B cell (primary cell): ENCODE measurements around the gene MYZAP. TPM values are rescaled to one million over a fixed set of nuclear protein-coding genes. Genes with fewer than 3 reads are reported as not detected.

Experiments
- ATAC-seq: fragments of 200-7000 bp; cut with Tn5 transposase; one replicate; pipeline ENCODE4 v1.10.0; 2021; ENCODE audit warnings: low read depth, mild to moderate bottlenecking, moderate number of reproducible peaks, moderate library complexity
- CTCF ChIA-PET: fragments of 350-600 bp; sonication (Branson Sonifier 250); formaldehyde crosslinking; loops from one replicate; lab custom pipeline; 2021; ENCODE audit warnings: antibody characterized with exemption, inconsistent platforms; lab: Charles Lee
- POLR2A ChIA-PET: fragments of 350-600 bp; sonication (Branson Sonifier 250); formaldehyde crosslinking; loops from one replicate; lab custom pipeline; 2021; ENCODE audit warnings: antibody characterized with exemption; lab: Charles Lee
- DNase-seq: peaks from one replicate; pipeline ENCODE4 v3.0.0; 2013
- H2AFZ ChIP-seq: 2 replicates; pipeline ENCODE4 v1.6.1; 2012; ENCODE audit warnings: mild to moderate bottlenecking, low read depth, low read length; ENCODE audit not compliant: insufficient read depth, poor library complexity, severe bottlenecking
- H3K27ac ChIP-seq, 2 donors: 1 replicate in 1 of 2; 2 replicates in 1 of 2; pipeline ENCODE4 v1.5.1; 2012 to 2013; ENCODE audit warnings: low read length in 2 of 2, mild to moderate bottlenecking in 2 of 2, moderate library complexity in 1 of 2
- H3K27me3 ChIP-seq, 4 experiments: fragments of 200-600 bp in 1 of 4; sonication (generic) in 1 of 4; replicated peaks in 1 of 4; 1 replicate in 2 of 4; 2 replicates in 2 of 4; pipeline versions ENCODE4 v1.6.1 to v1.7.0; 2013 to 2016; ENCODE audit warnings: low read length in 3 of 4, mild to moderate bottlenecking in 2 of 4, mixed read lengths in 1 of 4, moderate library complexity in 1 of 4; ENCODE audit not compliant: insufficient read depth in 4 of 4, control insufficient read depth in 3 of 4; ENCODE audit errors: control extremely low read depth in 1 of 4
- H3K36me3 ChIP-seq, 2 experiments: replicated peaks in 1 of 2; 1 replicate in 1 of 2; 2 replicates in 1 of 2; pipeline versions ENCODE4 v1.6.1 to v1.7.1; 2013; ENCODE audit warnings: low read length in 1 of 2; ENCODE audit not compliant: insufficient read depth in 2 of 2, control insufficient read depth in 1 of 2; ENCODE audit errors: control extremely low read depth in 1 of 2, extremely low read depth in 1 of 2
- H3K4me1 ChIP-seq, 2 donors: fragments of 200-600 bp in 1 of 2; sonication (generic) in 1 of 2; 1 replicate in 1 of 2; 2 replicates in 1 of 2; pipeline versions ENCODE4 v1.5.1 to v1.6.1; 2013 to 2017; ENCODE audit warnings: low read length in 2 of 2; ENCODE audit not compliant: control insufficient read depth in 2 of 2, insufficient read depth in 2 of 2
- H3K4me2 ChIP-seq: replicated peaks from 2 replicates; pipeline ENCODE3; 2012; ENCODE audit warnings: mild to moderate bottlenecking, low read depth, low read length; ENCODE audit not compliant: poor library complexity, severe bottlenecking
- H3K4me3 ChIP-seq, 5 experiments: fragments of 200-600 bp in 1 of 5; sonication (generic) in 1 of 5; 1 replicate in 3 of 5; 2 replicates in 2 of 5; pipeline versions ENCODE4 v1.5.1 to v1.7.0; 2011 to 2016; ENCODE audit warnings: low read length in 4 of 5, mild to moderate bottlenecking in 4 of 5, low read depth in 2 of 5, control low read depth in 1 of 5, moderate library complexity in 1 of 5; ENCODE audit not compliant: insufficient read depth in 1 of 5; ENCODE audit errors: control extremely low read depth in 1 of 5, extremely low read depth in 1 of 5
- H3K79me2 ChIP-seq: fragments of 200-600 bp; sonication (generic); one replicate; pipeline ENCODE4 v1.6.0; 2016; ENCODE audit warnings: low read length; ENCODE audit not compliant: control insufficient read depth, insufficient read depth
- H3K9ac ChIP-seq: fragments of 200-600 bp; sonication (generic); 2 replicates; pipeline ENCODE4 v1.6.1; 2017; ENCODE audit warnings: mild to moderate bottlenecking, low read length, moderate library complexity
- H3K9me3 ChIP-seq, 3 donors: one replicate each; pipeline versions ENCODE4 v1.6.1 to v1.7.1; 2013; ENCODE audit warnings: low read length in 2 of 3; ENCODE audit not compliant: control insufficient read depth in 2 of 3, insufficient read depth in 1 of 3; ENCODE audit errors: control extremely low read depth in 1 of 3
- H4K20me1 ChIP-seq: 2 replicates; pipeline ENCODE4 v1.6.0; 2012; ENCODE audit warnings: mild to moderate bottlenecking, low read length; ENCODE audit not compliant: insufficient read depth, control insufficient read depth, poor library complexity, severe bottlenecking
- H3K27ac Mint-ChIP-seq: one replicate; pipeline ENCODE4 v1.8.0; 2021; ENCODE audit warnings: mixed read lengths
- H3K27me3 Mint-ChIP-seq: one replicate; pipeline ENCODE4 v1.8.0; 2021; ENCODE audit warnings: mixed read lengths
- H3K4me1 Mint-ChIP-seq: one replicate; pipeline ENCODE4 v1.8.0; 2021; ENCODE audit warnings: mixed read lengths
- H3K4me3 Mint-ChIP-seq: one replicate; pipeline ENCODE4 v1.8.0; 2021; ENCODE audit warnings: mixed read lengths
- H3K9me3 Mint-ChIP-seq: one replicate; pipeline ENCODE4 v1.8.0; 2022; ENCODE audit warnings: mixed read lengths; ENCODE audit not compliant: insufficient read depth
- EZH2 ChIP-seq: IDR thresholded peaks from 2 replicates; pipeline ENCODE4 v1.6.1; 2012; ENCODE audit warnings: borderline replicate concordance, low read depth, mild to moderate bottlenecking, moderate library complexity, low read length; ENCODE audit not compliant: insufficient read depth, poor library complexity, severe bottlenecking
- WGBS: methylation state at CpG from one replicate; pipeline ENCODE4 v1.1.5; 2013; ENCODE audit warnings: missing lambda C conversion rate; ENCODE audit not compliant: insufficient coverage; 5-methylcytosine and 5-hydroxymethylcytosine counted together
- intact Hi-C: fragments of 100-400 bp; cut with micrococcal nuclease; formaldehyde crosslinking; loops from one replicate; pipeline ENCODE4 v1.10.0; 2022
- polyA plus RNA-seq: library from polyadenylated mRNA; depleted of rRNA; stranded (reverse); fragments of >200 nt; gene quantifications from 2 replicates; pipeline ENCODE4 v1.2.3, GENCODE V29; 2012
- total RNA-seq, 2 donors: library from RNA; stranded (reverse); fragments of 120-200 nt in 1 of 2; gene quantifications; 1 replicate in 1 of 2; 2 replicates in 1 of 2; pipeline versions ENCODE4 v1.2.3 to v1.2.4, GENCODE V29; 2013 to 2022
- TF ChIP-seq, protein P1 (sequence below): fragments of 200-600 bp; IDR thresholded peaks from one replicate; pipeline ENCODE4 v1.8.0; 2022; ENCODE audit warnings: antibody characterized with exemption, mild to moderate bottlenecking

MYZAP gene
- total and polyA plus RNA-seq, 2 donors (not counting 1 experiment from before 2014, with no cell fraction given): 1.0 to 2.8 TPM

DNA sequence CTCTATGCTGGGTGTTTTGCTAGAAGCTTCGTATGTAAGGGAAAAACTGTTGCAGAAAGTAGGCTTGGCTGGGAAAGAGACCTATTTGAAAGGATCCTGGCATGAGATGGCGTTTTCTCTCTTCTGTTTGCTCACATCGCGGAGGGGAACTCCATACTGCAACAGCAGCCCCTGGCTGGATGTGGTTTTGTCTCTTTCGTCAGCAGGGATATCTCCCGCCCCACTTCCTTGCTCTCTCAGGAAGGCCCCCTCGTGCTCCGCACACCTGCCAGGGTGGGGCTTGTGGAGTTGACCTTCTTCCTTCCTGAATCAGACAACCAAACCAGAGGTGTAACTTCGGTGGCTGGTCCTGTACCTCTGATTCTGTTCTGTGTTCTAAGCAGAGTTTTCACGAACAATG is 26.4 kb upstream of the MYZAP start:
- H3K36me3 ChIP-seq: no peaks in the 10 kb centered on the region
- TF ChIP-seq, protein P1, sequence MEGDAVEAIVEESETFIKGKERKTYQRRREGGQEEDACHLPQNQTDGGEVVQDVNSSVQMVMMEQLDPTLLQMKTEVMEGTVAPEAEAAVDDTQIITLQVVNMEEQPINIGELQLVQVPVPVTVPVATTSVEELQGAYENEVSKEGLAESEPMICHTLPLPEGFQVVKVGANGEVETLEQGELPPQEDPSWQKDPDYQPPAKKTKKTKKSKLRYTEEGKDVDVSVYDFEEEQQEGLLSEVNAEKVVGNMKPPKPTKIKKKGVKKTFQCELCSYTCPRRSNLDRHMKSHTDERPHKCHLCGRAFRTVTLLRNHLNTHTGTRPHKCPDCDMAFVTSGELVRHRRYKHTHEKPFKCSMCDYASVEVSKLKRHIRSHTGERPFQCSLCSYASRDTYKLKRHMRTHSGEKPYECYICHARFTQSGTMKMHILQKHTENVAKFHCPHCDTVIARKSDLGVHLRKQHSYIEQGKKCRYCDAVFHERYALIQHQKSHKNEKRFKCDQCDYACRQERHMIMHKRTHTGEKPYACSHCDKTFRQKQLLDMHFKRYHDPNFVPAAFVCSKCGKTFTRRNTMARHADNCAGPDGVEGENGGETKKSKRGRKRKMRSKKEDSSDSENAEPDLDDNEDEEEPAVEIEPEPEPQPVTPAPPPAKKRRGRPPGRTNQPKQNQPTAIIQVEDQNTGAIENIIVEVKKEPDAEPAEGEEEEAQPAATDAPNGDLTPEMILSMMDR: no peak
- no peak for TF ChIP-seq EZH2
- WGBS: 5% methylated on average over 7 of the region's 10 CpGs
- POLR2A ChIA-PET: no interaction called here
- no peak overlapping the region for H3K27ac ChIP-seq
- intact Hi-C loops: no loop called here
- peak overlapping the region in 1 of 5 experiments; percentile 11 for H3K4me3 ChIP-seq
- peaks cover 8% of the 10 kb centered on the region for H3K27me3 Mint-ChIP-seq
- H3K4me2 ChIP-seq: peak overlapping the region; percentile 56
- H3K4me1 Mint-ChIP-seq: peaks cover 47% of the 10 kb centered on the region
- CTCF ChIA-PET: interaction anchor here (1.2 to 1.4 kb wide), 2 partner anchors 21 to 23 kb away, joined by 4 to 6 read pairs; no protein-coding TSS in a partner anchor
- H3K27me3 ChIP-seq: no peaks in the 10 kb centered on the region
- H3K4me1 ChIP-seq: peaks cover 39 to 41% of the 10 kb centered on the region in 2 donors
- H3K4me3 Mint-ChIP-seq: peak overlapping the region; percentile 24
- no peaks in the 10 kb centered on the region for H3K9me3 ChIP-seq
- peak overlapping the region; percentile 50 for H3K27ac Mint-ChIP-seq
- no peaks in the 10 kb centered on the region for H4K20me1 ChIP-seq
- peak overlapping the region; percentile 21 for H3K9ac ChIP-seq
- peak overlapping the region; percentile 45 for H2AFZ ChIP-seq
- no peaks in the 10 kb centered on the region for H3K9me3 Mint-ChIP-seq
- ATAC-seq (peak; percentile 41), DNase-seq (peak; percentile 83)
- no peaks in the 10 kb centered on the region for H3K79me2 ChIP-seq

DNA sequence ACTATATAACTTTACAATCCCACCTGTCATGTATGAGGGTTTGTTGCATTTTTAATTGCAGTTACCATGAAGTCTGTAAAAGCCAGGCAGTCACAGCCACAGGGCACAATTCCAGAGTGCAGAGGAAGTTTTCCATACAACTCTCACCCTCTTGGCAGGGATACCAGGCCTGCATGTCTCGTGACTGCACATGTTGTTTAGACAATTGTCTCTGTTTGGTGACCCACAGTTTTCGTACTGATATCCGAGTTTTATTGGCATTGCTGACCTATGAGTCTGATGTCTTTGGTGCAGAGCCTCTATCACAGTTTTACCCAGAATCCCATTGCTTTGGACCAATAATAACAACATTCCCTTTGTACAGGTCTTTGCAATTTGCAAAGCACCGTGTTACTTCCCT is 24.9 kb upstream of the MYZAP start:
- WGBS: 93% methylated on average over 3 of the region's 4 CpGs
- no peak overlapping the region for H2AFZ ChIP-seq
- H3K27ac Mint-ChIP-seq: no peak overlapping the region
- H3K4me1 Mint-ChIP-seq: peaks cover 41% of the 10 kb centered on the region
- ATAC-seq (no peak), DNase-seq (no peak)
- intact Hi-C loops: no loop called here
- peaks cover 8% of the 10 kb centered on the region for H3K27me3 Mint-ChIP-seq
- H3K9ac ChIP-seq: no peak overlapping the region
- H3K4me3 Mint-ChIP-seq: no peak overlapping the region
- H3K4me2 ChIP-seq: no peak overlapping the region
- H3K4me3 ChIP-seq: no peak overlapping the region
- H3K36me3 ChIP-seq: no peaks in the 10 kb centered on the region
- no peak overlapping the region for H3K27ac ChIP-seq
- no peaks in the 10 kb centered on the region for H3K9me3 ChIP-seq
- TF ChIP-seq, protein P1: no peak
- TF ChIP-seq EZH2: no peak
- H3K9me3 Mint-ChIP-seq: no peaks in the 10 kb centered on the region
- CTCF ChIA-PET: interaction anchor here (0.9 to 1.8 kb wide), 2 partner anchors 10 to 1078 kb away, joined by 3 to 5 read pairs; no protein-coding TSS in a partner anchor
- no peaks in the 10 kb centered on the region for H3K79me2 ChIP-seq
- peaks cover 28 to 30% of the 10 kb centered on the region in 2 donors for H3K4me1 ChIP-seq
- H4K20me1 ChIP-seq: no peaks in the 10 kb centered on the region
- H3K27me3 ChIP-seq: no peaks in the 10 kb centered on the region
- POLR2A ChIA-PET: interaction anchor here (0.6 kb wide), 1 partner anchor 293 kb away, joined by 3 read pairs; no protein-coding TSS in a partner anchor
